HG02852 (cell line): Measurements from ENCODE around the gene UROC1.

ENCODE experiments used
- ATAC-seq: cut with Tn5 transposase; IDR thresholded peaks from one replicate; pipeline ENCODE4 v1.9.1; 2021; ENCODE audit warnings: mild to moderate bottlenecking, moderate library complexity; ENCODE audit not compliant: unreplicated experiment

Gene UROC1

DNA sequence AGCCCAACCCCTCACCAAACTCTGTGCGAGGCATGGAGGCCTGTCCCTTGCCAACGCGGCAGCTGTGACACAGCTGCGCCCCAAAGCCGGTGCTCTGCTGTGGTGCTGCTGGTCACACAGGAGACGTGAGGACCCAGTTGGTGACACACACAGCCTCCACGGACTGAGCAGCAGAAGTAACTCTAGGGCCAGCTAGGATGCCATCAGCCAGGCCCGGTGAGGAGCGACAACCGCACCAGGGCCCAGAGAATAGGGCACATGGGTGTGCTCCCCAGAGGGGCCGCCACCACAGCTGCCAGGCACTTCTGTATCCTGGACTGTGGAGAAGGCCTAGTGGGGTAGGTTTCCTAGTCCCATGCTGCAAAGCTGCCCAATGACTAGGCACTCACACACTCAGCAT is 52.6 kb downstream of the UROC1 start:
- no peak for ATAC-seq

DNA sequence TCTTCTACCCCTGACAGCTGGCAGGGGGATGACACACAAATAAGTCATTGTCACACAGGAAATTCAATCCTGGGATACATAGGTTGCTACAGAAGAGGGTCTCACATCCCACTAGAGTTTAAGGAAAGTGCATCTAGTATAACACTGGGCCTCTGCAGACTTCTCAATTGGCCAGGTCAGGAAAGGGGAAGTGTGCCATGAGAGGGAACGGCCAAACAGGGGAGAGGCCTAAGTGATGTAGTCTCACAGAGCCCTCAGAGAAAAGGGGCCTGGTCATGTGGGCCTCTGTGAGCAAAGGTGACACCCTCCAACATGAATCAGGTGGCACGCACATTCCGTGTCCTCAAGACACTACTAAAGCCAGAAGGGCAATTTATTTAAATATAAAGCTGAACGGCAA is 53.1 kb downstream of the UROC1 start:
- ATAC-seq, result no peak

DNA sequence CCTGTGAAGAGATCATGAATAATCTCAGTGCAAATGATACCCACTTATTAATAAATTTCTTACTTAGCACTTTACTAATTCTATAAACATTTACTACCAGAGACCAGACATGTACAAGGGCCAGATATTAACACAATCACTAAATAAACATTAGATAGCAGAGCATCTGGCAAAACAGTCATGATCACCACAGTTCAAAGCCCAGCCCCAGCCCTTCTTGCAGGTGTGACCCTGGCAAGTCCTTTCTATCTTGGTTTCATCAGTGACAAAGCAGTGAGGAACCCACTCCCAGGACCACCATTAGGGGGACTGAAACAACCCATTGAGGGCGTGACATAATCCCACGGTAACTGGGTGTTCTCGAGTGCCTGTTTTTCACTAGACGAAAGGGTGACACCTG is 53.5 kb downstream of the UROC1 start:
- no peak for ATAC-seq

GRCh38 chr3:126463521-126463920 is 54.1 kb downstream of the UROC1 start:
- ATAC-seq, result no peak

DNA sequence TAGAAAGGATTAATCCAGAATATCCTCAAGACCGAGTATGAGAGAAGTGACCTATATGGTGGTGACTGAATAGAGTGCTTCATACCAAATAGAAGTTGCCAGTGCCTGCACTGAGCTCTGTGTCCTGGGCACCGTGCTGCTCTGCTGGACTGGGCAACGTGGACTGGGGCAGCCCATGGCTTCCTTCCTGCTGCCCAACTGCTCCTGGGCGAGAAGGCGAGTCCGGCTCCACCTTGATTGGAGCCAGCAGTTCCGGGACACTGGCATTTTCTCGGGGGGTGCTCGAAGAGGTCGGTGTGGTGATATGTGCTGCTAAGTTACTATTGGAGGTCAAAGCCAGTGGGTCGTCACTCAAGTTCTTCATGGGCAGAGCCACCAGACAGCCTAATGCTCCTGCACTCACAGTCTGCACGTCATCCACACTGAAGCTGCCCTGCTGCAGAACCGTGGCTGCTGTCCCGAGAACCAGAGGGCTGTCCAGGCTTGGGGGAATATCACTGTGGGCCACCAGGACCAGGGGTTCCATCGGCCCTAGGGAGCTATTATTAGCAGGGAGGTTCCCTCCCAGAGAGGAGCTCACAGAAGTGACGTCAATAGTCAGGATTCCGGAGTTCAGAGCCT is 56.0 kb downstream of the UROC1 start:
- ATAC-seq, result no peak

- no peak for ATAC-seq
Observed at GRCh38 chr3:126460381-126460780, 57.2 kb downstream of the UROC1 start.

DNA sequence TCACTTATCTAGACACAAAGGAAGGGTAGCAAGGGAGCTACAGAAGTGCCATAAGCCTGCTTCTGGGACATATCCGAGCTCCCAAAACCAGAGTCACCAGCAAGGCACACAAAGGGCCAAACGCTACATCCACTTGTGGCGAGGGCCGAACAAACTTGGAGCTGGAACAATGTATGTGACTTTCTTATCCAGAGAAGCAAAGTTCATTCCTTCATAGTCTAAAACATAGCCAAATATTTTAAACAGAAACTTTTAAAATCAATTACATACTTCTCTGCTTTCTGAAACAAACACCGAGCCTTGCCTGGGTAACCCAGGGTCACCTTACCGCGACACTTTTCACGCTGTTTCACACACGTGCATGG is 57.8 kb downstream of the UROC1 start:
- ATAC-seq, result no peak

DNA sequence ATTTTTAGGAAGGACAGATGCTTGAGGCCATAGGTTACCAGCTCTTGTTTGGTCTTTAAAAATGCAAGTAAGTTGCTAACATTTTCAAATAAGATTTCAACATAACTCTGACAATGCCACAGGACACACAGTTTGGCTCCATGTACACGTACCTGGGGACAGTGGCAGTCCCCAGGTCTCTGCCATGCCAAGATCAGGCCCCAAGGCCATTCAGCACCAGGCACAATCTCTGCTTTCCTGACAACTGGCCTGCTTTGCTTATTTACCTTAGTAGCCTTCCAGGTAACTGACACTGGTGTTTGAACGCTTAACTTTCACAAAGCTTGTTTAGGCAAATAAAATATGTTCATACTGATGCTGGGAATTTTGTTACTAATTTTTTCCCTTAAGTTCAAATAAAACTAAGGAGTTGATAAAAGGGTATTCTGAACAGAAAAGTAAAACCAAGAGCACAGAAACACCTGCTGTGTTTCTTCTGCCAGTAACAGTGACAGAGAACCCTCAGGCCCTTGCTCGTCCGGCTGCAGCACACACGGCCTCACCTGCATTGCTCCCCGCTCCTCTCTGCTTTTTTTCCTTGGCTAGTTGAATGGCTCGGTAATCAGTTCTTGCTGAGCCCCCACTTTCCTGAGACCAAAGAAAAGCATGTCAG is 58.3 kb downstream of the UROC1 start:
- no peak for ATAC-seq

GRCh38 chr3:126456766-126457388 is 60.7 kb downstream of the UROC1 start:
- no peak for ATAC-seq

- ATAC-seq, result no peak
Observed at GRCh38 chr3:126456211-126456610, 61.4 kb downstream of the UROC1 start.

DNA sequence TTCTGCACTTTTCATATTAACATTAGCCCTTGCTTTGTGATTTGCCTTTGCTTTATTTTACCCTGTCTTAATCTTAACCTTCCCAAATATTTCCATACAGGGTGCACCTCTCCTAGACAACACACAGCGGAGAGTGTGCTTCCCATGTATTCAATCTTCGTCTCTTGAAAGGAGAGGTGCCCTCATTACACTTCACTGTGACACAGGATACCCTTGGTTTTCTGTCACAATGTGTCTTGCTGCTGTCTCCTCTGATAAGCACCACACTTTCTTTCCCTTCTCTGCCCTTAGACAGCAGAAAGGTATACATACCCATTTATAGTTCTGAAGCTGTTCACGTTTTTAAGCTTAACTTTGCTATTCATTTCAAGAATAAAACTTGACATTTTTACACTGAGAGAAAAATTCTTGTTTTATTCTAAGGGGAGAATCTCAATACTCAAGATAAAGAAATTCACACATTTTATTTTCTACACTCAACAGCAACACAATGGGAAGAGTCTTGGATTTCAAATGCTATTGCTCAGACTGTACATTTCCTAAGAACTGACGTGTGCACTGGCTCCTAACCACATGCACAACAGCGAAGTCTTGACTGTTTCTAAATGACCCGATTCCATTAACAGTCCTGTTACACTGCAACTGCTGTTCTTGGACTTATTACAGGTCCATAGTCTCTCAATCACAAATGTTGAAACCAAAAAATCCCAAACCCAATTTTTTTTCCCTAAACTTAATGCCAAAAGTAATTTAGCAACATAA is 63.0 kb downstream of the UROC1 start:
- no peak for ATAC-seq

- no peak for ATAC-seq
Observed at GRCh38 chr3:126454025-126454424, 63.5 kb downstream of the UROC1 start.

- no peak for ATAC-seq
Observed at GRCh38 chr3:126452213-126452612, 65.4 kb downstream of the UROC1 start.

DNA sequence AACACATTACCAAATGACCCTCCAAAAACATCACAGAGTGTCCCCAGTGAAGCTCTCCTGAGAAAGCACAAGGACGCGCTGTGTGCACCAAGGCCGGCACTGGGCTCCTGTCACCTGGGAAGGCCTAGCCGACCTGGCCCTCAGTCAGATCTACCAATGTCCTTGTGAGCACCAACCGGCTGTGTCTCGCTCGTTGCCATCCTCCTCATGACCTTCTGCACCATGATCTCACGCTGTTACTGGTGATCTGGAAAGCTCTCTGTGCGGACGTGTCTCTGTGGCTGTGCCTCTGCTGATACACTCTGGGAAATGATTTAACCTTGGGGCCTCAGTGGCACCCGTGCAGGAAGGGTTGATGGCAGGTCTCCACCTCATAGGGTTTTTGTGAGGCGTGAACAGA is 66.1 kb downstream of the UROC1 start:
- ATAC-seq, result no peak

DNA sequence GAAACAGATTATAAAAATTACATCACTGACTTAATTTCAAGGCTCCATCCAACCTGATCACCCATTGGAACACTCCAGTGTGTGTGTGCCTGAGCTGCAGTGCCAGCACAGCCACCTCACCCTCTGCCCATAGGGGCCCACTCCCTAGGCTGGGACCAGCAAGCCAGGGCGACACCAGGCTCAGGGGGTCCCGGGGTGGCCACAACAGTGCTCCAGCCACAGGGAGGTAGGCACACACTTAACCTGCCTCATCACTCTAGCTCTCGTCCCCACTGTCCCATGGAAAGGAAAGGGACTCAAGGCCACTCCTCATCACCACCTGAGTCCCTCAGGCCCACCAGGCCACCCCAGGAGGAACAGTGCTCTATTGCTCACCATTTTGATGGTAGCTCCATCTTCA is 66.8 kb downstream of the UROC1 start:
- no peak for ATAC-seq

DNA sequence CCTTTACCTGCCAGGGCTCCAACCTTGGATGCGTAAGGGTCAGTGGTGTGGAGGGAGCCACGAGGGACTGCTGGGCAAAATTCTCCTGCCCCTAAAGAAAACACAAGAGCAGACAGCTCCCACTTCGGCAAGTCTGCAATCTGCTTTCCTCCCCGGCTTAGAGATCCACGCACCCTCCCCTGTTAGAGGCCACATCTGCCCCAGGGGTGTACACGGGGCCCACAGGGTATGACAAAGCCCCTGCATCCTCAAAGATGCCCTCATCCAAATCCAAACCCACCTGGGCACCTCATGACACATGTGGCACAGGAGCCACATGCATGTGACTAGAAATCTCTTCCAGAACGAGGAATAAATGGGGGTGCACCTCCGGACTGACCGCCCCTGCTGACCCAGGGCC is 67.4 kb downstream of the UROC1 start:
- no peak for ATAC-seq

DNA sequence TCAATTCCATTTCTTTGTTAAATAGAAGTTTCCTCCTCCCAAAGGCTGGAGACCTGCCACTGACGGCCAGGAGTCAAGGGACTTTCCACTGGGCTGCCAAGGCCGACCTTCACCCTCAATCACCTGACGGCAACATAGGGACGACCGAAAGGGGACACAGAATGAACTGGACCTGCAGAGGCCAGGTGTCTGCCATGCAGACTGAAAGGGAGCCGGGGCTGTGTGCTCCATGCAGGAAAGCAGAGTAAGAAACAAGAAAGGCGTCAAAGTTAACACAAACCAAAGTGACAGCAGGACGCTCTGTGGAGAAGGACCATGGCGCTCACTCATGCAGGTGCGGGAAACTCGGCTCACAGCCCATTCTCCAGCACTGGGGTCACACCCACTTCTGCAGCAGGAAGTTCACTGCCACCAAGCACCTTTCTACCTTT is 67.9 kb downstream of the UROC1 start:
- no peak for ATAC-seq

DNA sequence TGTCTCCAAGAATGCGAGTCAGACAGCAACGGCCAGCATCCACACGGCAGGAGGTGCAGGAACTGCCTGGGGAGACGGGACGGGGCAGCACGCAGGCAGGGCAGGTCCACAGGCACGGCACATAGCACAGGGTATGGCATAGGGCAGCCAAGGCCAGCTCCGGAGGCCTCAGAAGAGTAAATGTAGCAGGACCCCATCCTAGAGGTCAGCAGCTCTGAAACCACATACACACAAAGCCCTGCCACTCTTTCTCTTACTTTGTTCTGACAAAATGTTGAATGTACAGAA is 68.7 kb downstream of the UROC1 start:
- no peak for ATAC-seq

GRCh38 chr3:126448136-126448892 is 69.3 kb downstream of the UROC1 start:
- ATAC-seq, result no peak

DNA sequence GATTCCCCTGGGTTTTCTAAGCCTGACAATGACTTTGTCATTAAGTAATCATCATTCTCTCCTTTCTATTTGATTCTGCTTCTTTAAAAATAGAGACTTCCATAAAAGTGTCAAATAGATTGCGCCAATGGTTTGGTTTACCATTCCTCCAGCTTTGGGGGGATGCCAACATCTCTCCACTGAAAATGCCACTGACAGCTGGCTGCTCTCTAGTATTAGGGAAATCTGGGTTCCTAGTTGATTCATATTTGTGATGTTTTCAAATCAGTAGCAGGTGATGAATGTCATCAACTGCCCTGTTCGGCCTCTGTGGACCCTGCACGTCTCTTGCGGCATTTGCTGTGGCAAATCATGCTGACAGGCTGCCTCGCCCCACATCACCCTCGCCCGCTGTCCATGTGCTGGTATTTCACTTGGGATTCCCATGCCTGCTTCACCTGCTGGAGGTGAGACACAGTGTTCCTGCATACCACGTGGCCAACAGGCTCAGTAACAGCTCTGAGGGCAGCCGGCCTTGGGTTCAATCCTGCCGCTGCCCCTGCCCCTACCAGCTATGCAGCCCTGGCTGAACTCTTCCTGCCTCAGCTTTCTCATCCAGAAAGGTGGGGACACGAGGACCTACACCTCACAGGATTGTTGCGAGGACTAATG is 70.0 kb downstream of the UROC1 start:
- no peak for ATAC-seq

- ATAC-seq, result no peak
Observed at GRCh38 chr3:126446791-126447190, 70.8 kb downstream of the UROC1 start.
